CD14-positive monocyte (primary cell): ENCODE data around the gene CFAP107. TPM values are rescaled to one million over a fixed set of nuclear protein-coding genes. Genes with fewer than 3 reads are reported as not detected.

Source experiments
- DNase-seq, 3 donors: peaks; one replicate each; pipeline ENCODE4 v3.0.0-alpha.2; 2011 to 2022
- H2AFZ ChIP-seq: 2 replicates; pipeline ENCODE4 v1.6.0; 2012; ENCODE audit warnings: mild to moderate bottlenecking, low read depth, low read length, inconsistent platforms; ENCODE audit not compliant: insufficient read depth, poor library complexity, severe bottlenecking
- H3K27ac ChIP-seq, 2 donors: 1 replicate in 1 of 2; 2 replicates in 1 of 2; pipeline ENCODE4 v1.5.1; 2012 to 2013; ENCODE audit warnings: low read length in 2 of 2, control low read depth in 1 of 2, inconsistent platforms in 1 of 2, low read depth in 1 of 2, mild to moderate bottlenecking in 1 of 2
- H3K27me3 ChIP-seq, 2 donors: one replicate each; pipeline versions ENCODE4 v1.6.0 to v1.6.1; 2011 to 2013; ENCODE audit warnings: low read length in 2 of 2; ENCODE audit not compliant: control insufficient read depth in 2 of 2, insufficient read depth in 2 of 2
- H3K36me3 ChIP-seq, 2 donors: replicated peaks in 1 of 2; 1 replicate in 1 of 2; 2 replicates in 1 of 2; pipeline versions ENCODE4 v1.5.1 to v1.6.1; 2012 to 2013; ENCODE audit warnings: low read length in 2 of 2, control low read depth in 1 of 2, inconsistent platforms in 1 of 2, mild to moderate bottlenecking in 1 of 2; ENCODE audit not compliant: insufficient read depth in 2 of 2, control insufficient read depth in 1 of 2
- H3K4me1 ChIP-seq, 2 donors: 1 replicate in 1 of 2; 2 replicates in 1 of 2; pipeline versions ENCODE4 v1.5.1 to v1.6.1; 2012 to 2013; ENCODE audit warnings: low read length in 2 of 2, control low read depth in 1 of 2, inconsistent platforms in 1 of 2, mild to moderate bottlenecking in 1 of 2, moderate library complexity in 1 of 2; ENCODE audit not compliant: insufficient read depth in 2 of 2, control insufficient read depth in 1 of 2
- H3K4me2 ChIP-seq: replicated peaks from 2 replicates; pipeline ENCODE3; 2012; ENCODE audit warnings: low read length, moderate library complexity, mild to moderate bottlenecking; ENCODE audit not compliant: poor library complexity, severe bottlenecking; ENCODE audit errors: extremely low read depth
- H3K4me3 ChIP-seq, 3 experiments: fragments of 200-600 bp in 1 of 3; sonication (generic) in 1 of 3; replicated peaks in 1 of 3; 1 replicate in 2 of 3; 2 replicates in 1 of 3; pipeline ENCODE4 v1.5.1; 2011 to 2013; ENCODE audit warnings: low read length in 3 of 3, mild to moderate bottlenecking in 3 of 3, control low read depth in 2 of 3, low read depth in 2 of 3, inconsistent platforms in 1 of 3, moderate library complexity in 1 of 3
- H3K79me2 ChIP-seq: 2 replicates; pipeline ENCODE4 v1.6.0; 2012; ENCODE audit warnings: mild to moderate bottlenecking, control low read depth, inconsistent platforms, low read length, moderate library complexity; ENCODE audit not compliant: insufficient read depth
- H3K9ac ChIP-seq: 2 replicates; pipeline ENCODE4 v1.6.0; 2017; ENCODE audit warnings: low read length, mild to moderate bottlenecking; ENCODE audit not compliant: insufficient read depth, poor library complexity, severe bottlenecking
- H3K9me3 ChIP-seq, 2 donors: replicated peaks in 1 of 2; 1 replicate in 1 of 2; 2 replicates in 1 of 2; pipeline versions ENCODE4 v1.5.1 to v1.6.1; 2012 to 2013; ENCODE audit warnings: low read length in 2 of 2, control low read depth in 1 of 2; ENCODE audit not compliant: control insufficient read depth in 1 of 2, insufficient read depth in 1 of 2
- H4K20me1 ChIP-seq: 2 replicates; pipeline ENCODE4 v1.6.0; 2012; ENCODE audit warnings: mild to moderate bottlenecking, low read length, control low read depth, moderate library complexity; ENCODE audit not compliant: insufficient read depth
- H3K27ac Mint-ChIP-seq, 7 donors: one replicate each; pipeline ENCODE4 v1.8.0; 2020; ENCODE audit warnings: mild to moderate bottlenecking in 7 of 7, mixed read lengths in 7 of 7, moderate library complexity in 6 of 7, inconsistent platforms in 2 of 7
- H3K27me3 Mint-ChIP-seq, 3 donors: one replicate each; pipeline ENCODE4 v1.8.0; 2021 to 2022; ENCODE audit warnings: low read depth in 3 of 3, mild to moderate bottlenecking in 3 of 3, mixed read lengths in 3 of 3, moderate library complexity in 3 of 3, inconsistent platforms in 1 of 3
- H3K36me3 Mint-ChIP-seq, 2 donors: one replicate each; pipeline ENCODE4 v1.8.0; 2020; ENCODE audit warnings: mixed read lengths in 2 of 2, inconsistent platforms in 1 of 2, mild to moderate bottlenecking in 1 of 2
- H3K4me1 Mint-ChIP-seq: one replicate; pipeline ENCODE4 v1.8.0; 2020; ENCODE audit warnings: mild to moderate bottlenecking, mixed read lengths
- H3K4me3 Mint-ChIP-seq, 2 donors: one replicate each; pipeline ENCODE4 v1.8.0; 2020; ENCODE audit warnings: mild to moderate bottlenecking in 2 of 2, mixed read lengths in 2 of 2, moderate library complexity in 1 of 2
- H3K9me3 Mint-ChIP-seq, 7 donors: one replicate each; pipeline ENCODE4 v1.8.0; 2020 to 2022; ENCODE audit warnings: mixed read lengths in 7 of 7, mild to moderate bottlenecking in 6 of 7, moderate library complexity in 6 of 7, inconsistent platforms in 2 of 7
- WGBS: methylation state at CpG from one replicate; pipeline ENCODE4 v1.1.5; 2013; ENCODE audit warnings: missing lambda C conversion rate; ENCODE audit not compliant: insufficient coverage; 5-methylcytosine and 5-hydroxymethylcytosine counted together
- intact Hi-C, 2 donors: fragments of 100-400 bp; cut with micrococcal nuclease; formaldehyde crosslinking; loops; one replicate each; pipeline versions ENCODE4 v1.15.0 to v1.15.1; 2023
- polyA plus RNA-seq, 3 donors: library from polyadenylated mRNA; depleted of rRNA in 1 of 3; unstranded in 2 of 3; stranded (reverse) in 1 of 3; fragments of 300-500 nt in 2 of 3; fragments of >200 nt in 1 of 3; fragmentation: Illumina TruSeq in 2 of 3; gene quantifications; 1 replicate in 2 of 3; 2 replicates in 1 of 3; pipeline ENCODE4 v1.2.3, GENCODE V29; 2012 to 2021
- TF ChIP-seq, protein P1 (sequence below): fragments of 200-600 bp; IDR thresholded peaks from one replicate; pipeline ENCODE4 v1.8.0; 2022; ENCODE audit warnings: antibody characterized with exemption, mild to moderate bottlenecking

Gene CFAP107
- polyA plus RNA-seq, 3 donors: not detected

DNA sequence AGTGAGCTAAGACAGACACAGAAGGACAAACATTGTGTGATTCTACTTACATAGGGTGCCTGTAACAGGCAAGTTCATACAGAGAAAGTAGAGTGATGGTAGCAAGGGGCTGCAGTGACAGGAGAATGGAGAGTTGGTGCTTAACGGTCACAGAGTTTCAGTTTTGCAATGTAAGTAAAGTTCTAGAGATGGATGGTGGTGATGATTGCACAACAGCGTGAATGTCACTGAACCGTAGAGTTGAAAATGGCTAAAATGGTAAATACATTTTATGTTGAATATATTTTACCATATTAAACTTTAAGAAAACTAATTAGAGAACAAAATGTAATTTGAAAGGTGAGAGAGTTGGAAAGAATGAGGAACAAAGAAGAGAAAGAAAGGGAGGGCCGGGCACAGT is 8.7 kb downstream of the CFAP107 start:
- intact Hi-C loops: no loop called here
- Histone ChIP-seq H2AFZ (no peak overlapping the region), H3K27me3 (peaks cover 0 to 2% of the 10 kb centered on the region in 2 donors), H3K4me2 (no peak overlapping the region), H3K36me3 (no peaks in the 10 kb centered on the region), H4K20me1 (no peaks in the 10 kb centered on the region), H3K4me1 (no peaks in the 10 kb centered on the region), H3K79me2 (no peaks in the 10 kb centered on the region), H3K9me3 (no peaks in the 10 kb centered on the region), H3K27ac (no peak overlapping the region), H3K9ac (no peak overlapping the region), H3K4me3 (no peak overlapping the region)
- peaks cover 0 to 9% (median 5%) of the 10 kb centered on the region in 7 donors for H3K9me3 Mint-ChIP-seq
- WGBS: 100% methylated on average over 1 of the region's 4 CpGs
- H3K4me1 Mint-ChIP-seq: no peaks in the 10 kb centered on the region
- no peak overlapping the region for H3K27ac Mint-ChIP-seq
- TF ChIP-seq, protein P1, sequence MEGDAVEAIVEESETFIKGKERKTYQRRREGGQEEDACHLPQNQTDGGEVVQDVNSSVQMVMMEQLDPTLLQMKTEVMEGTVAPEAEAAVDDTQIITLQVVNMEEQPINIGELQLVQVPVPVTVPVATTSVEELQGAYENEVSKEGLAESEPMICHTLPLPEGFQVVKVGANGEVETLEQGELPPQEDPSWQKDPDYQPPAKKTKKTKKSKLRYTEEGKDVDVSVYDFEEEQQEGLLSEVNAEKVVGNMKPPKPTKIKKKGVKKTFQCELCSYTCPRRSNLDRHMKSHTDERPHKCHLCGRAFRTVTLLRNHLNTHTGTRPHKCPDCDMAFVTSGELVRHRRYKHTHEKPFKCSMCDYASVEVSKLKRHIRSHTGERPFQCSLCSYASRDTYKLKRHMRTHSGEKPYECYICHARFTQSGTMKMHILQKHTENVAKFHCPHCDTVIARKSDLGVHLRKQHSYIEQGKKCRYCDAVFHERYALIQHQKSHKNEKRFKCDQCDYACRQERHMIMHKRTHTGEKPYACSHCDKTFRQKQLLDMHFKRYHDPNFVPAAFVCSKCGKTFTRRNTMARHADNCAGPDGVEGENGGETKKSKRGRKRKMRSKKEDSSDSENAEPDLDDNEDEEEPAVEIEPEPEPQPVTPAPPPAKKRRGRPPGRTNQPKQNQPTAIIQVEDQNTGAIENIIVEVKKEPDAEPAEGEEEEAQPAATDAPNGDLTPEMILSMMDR: no peak
- no peak overlapping the region for H3K4me3 Mint-ChIP-seq
- no peaks in the 10 kb centered on the region for H3K36me3 Mint-ChIP-seq
- peaks cover 0 to 17% (median 11%) of the 10 kb centered on the region in 3 donors for H3K27me3 Mint-ChIP-seq
- no peak for DNase-seq

DNA sequence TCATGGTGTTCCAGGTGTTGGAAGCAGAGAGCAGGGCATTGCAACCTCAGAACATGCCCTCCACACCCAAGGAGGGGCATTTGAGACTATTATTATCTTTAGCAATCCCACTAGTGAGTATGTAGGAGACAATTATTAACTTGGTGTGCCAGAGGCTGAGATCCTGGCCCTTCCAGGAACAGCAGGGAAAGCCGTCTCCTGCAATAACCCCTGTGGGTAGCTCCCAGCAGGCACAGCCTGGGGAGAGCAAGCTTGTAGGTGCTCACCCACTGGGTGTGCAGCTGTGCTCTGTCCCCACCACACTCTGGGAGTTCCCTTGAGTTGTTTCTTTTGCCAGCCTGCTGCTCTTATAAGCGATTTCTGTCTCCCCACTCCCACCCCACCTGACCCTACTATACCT is 10.3 kb downstream of the CFAP107 start:
- H3K4me1 ChIP-seq: no peaks in the 10 kb centered on the region
- H3K27me3 ChIP-seq: peaks cover 0 to 2% of the 10 kb centered on the region in 2 donors
- no peak overlapping the region for H3K27ac ChIP-seq
- H3K9me3 ChIP-seq: no peaks in the 10 kb centered on the region
- Mint-ChIP-seq H3K27me3 (peaks cover 0 to 11% (median 7%) of the 10 kb centered on the region in 3 donors), H3K36me3 (no peaks in the 10 kb centered on the region), H3K4me1 (no peaks in the 10 kb centered on the region), H3K27ac (no peak overlapping the region), H3K9me3 (peaks cover 0 to 5% (median 0%) of the 10 kb centered on the region in 7 donors), H3K4me3 (no peak overlapping the region)
- intact Hi-C loops: no loop called here
- 83% methylated on average over 1 of the region's 2 CpGs for WGBS
- no peak for DNase-seq
- H2AFZ ChIP-seq: no peak overlapping the region
- H4K20me1 ChIP-seq: no peaks in the 10 kb centered on the region
- H3K36me3 ChIP-seq: no peaks in the 10 kb centered on the region
- no peaks in the 10 kb centered on the region for H3K79me2 ChIP-seq
- H3K9ac ChIP-seq: no peak overlapping the region
- H3K4me2 ChIP-seq: no peak overlapping the region
- no peak overlapping the region for H3K4me3 ChIP-seq
- TF ChIP-seq, protein P1: no peak
